ENCODE data around the gene MAPK14. TPM values are rescaled to one million over a fixed set of nuclear protein-coding genes. Genes with fewer than 3 reads are reported as not detected.

MAPK14 gene
- total and polyA plus RNA-seq, 9 of the 15 experiments (the other 6 are each of a cell fraction or from before 2014, with no cell fraction given) = 8.8 to 62.7 (median 35.5) TPM

- 0% methylated on average over 4 of the region's 4 CpGs for WGBS (ENCODE audit: insufficient coverage, low coverage, missing lambda C conversion rate)
- peak; percentile 95 for ATAC-seq
- peaks cover 3% of the 10 kb centered on the region for H3K9me1 ChIP-seq (ENCODE audit: control insufficient read depth, insufficient read depth, low read length)
- no peaks in the 10 kb centered on the region for H4K20me1 ChIP-seq (replicated peaks; ENCODE audit: control insufficient read depth, insufficient read depth, low read length)
- H3K36me3 ChIP-seq (ENCODE audit: control insufficient read depth, insufficient read depth, low read length) = no peaks in the 10 kb centered on the region
- peaks cover 60 to 80% of the 10 kb centered on the region in 2 experiments for H3K4me1 ChIP-seq (replicated peaks in 1 of 2; ENCODE audit: control insufficient read depth in 2 of 2, insufficient read depth in 2 of 2, low read length in 2 of 2)
- ChIA-PET CTCF (ENCODE audit: low intra/inter-chr PET ratio) (no interaction called here), POLR2A (interaction anchor here (0.6 to 2.5 kb wide), 7 partner anchors 12 to 201 kb away, joined by 3 to 9 read pairs (median 3); partner anchors contain the start of gene MAPK14)
- intact Hi-C loops (cut with micrococcal nuclease) (loop anchor here (1.0 kb wide), 2 partner anchors 19 to 91 kb away; partner anchors contain the start of gene MAPK14), in situ Hi-C loops (cut with MboI) (no loop called here)
- no peaks in the 10 kb centered on the region for H3K79me2 ChIP-seq (ENCODE audit: control insufficient read depth, insufficient read depth, low read length)
- peak overlapping the region; percentile 73 for H3K4me2 ChIP-seq (ENCODE audit: insufficient read depth, low read length)
- peak; percentile 99 for FAIRE-seq
- no TSS peak for BruUV-seq (replicated peaks)
- H3K27ac ChIP-seq (ENCODE audit: extremely low read depth, low read depth, low read length) = peak overlapping the region; percentile 80
- peak; percentile 91 to 98 (median 94) for DNase-seq (ENCODE audit: extremely low read depth in 1 of 4, low spot score in 3 of 4)
- H3K27me3 ChIP-seq (ENCODE audit: control insufficient read depth in 2 of 2, insufficient read depth in 2 of 2, low read length in 2 of 2) = no peaks in the 10 kb centered on the region
- H3K9me3 ChIP-seq (replicated peaks; ENCODE audit: control insufficient read depth, insufficient read depth, low read depth, low read length) = no peaks in the 10 kb centered on the region
- H3K4me3 ChIP-seq = no peak overlapping the region
- H2AFZ ChIP-seq (ENCODE audit: low read depth, low read length) = peak overlapping the region; percentile 61
- H3K9ac ChIP-seq (ENCODE audit: insufficient read depth in 1 of 2, low read depth in 2 of 2, low read length in 2 of 2) = peak overlapping the region; percentile 46 to 71; a peak in 3 of 4 replicates
- peak in 1 of 2 experiments; percentile 64; a peak in 1 of 4 replicates for TF ChIP-seq SIN3A (IDR thresholded peaks at IDR 0.05; ENCODE audit: borderline replicate concordance in 2 of 2, control insufficient read depth in 1 of 2, low read depth in 2 of 2, low read length in 2 of 2)
- TF ChIP-seq TOE1 (IDR thresholded peaks at IDR 0.05; ENCODE audit: borderline replicate concordance) = peak; percentile 64; the same call in 1 of the 2 replicates
- no peak for TF ChIP-seq TOE1 (CRISPR knock-in tag; IDR thresholded peaks at IDR 0.05; ENCODE audit: borderline replicate concordance, low read depth)
- no peak for TF ChIP-seq SPI1 (IDR thresholded peaks at IDR 0.05; ENCODE audit: borderline replicate concordance, low read depth, low read length)
- TF ChIP-seq HCFC1 (IDR thresholded peaks at IDR 0.05; ENCODE audit: low read depth, low read length) = peak; percentile 5; the same call in 1 of the 2 replicates
- peak; percentile 97 for TF ChIP-seq CEBPB (tag; IDR thresholded peaks at IDR 0.05)
- no peak for TF ChIP-seq EGR1 (conservative IDR thresholded peaks at IDR 0.05)
- TF ChIP-seq SLC30A9 (CRISPR knock-in tag; IDR thresholded peaks at IDR 0.05) = no peak
- no peak for TF ChIP-seq PBX2 (CRISPR knock-in tag; IDR thresholded peaks at IDR 0.05; ENCODE audit: low read depth)
- TF ChIP-seq PBX2 (tag; conservative IDR thresholded peaks at IDR 0.05; ENCODE audit: low read depth) = peak; percentile 84
- peak; percentile 90 for TF ChIP-seq C11orf30 (IDR thresholded peaks at IDR 0.05; ENCODE audit: low read depth)
- peak; percentile 82 for TF ChIP-seq MAX (CRISPR knock-in tag; IDR thresholded peaks at IDR 0.05)
- TF ChIP-seq ZNF184 (CRISPR knock-in tag; IDR thresholded peaks at IDR 0.05) = no peak
- TF ChIP-seq CREB1 (IDR thresholded peaks at IDR 0.05) = peak; percentile 95
- peak; percentile 89 for TF ChIP-seq CREB1 (CRISPR knock-in tag; IDR thresholded peaks at IDR 0.05)
- TF ChIP-seq HIVEP1 (CRISPR knock-in tag; IDR thresholded peaks at IDR 0.05) = no peak
- no peak for TF ChIP-seq POLR2AphosphoS2 (IDR thresholded peaks at IDR 0.05; ENCODE audit: low read length)
- no peak for TF ChIP-seq HSF4 (CRISPR knock-in tag; IDR thresholded peaks at IDR 0.05; ENCODE audit: borderline replicate concordance)
- peak; percentile 95 for TF ChIP-seq SMARCE1 (IDR thresholded peaks at IDR 0.05)
- TF ChIP-seq FOXK2 (conservative IDR thresholded peaks at IDR 0.05 in 1 of 2, IDR thresholded peaks at IDR 0.05 in 1 of 2; ENCODE audit: low read depth in 2 of 2) = peak; percentile 90
- TF ChIP-seq SMAD4 (CRISPR knock-in tag; conservative IDR thresholded peaks at IDR 0.05) = peak; percentile 73; the same call in 1 of the 2 replicates
Measured at GRCh38 chr6:36118550-36119107, 91.0 kb downstream of the MAPK14 start.
